Fibroblast of skin of abdomen (primary cell): ENCODE measurements around the gene YAE1.

ENCODE experiments used
- DNase-seq: peaks from one replicate; pipeline ENCODE4 v3.0.0-alpha.2; 2013

YAE1 gene

DNA sequence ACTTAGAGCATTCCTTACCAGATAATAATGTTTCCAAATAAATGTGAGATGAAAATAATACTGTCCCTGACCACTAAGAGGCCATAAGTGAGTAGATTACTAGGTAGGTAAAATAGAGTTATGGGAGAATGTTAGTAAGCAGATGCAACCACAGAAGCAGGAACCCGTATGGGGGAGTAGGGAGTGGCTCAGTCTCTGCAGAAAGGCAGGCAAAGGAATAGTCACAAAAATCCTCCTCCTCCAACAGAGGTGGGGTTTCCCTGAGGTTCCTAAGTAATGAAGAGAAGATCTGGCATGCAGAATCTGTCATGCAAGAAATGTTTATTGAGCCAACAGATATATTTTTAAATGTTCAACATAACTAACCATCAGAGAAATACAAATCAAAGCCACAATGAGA lies 9.0 kb upstream of the YAE1 start:
- no peak for DNase-seq

GRCh38 chr7:39557911-39558310 lies 8.3 kb upstream of the YAE1 start:
- DNase-seq: no peak

DNA sequence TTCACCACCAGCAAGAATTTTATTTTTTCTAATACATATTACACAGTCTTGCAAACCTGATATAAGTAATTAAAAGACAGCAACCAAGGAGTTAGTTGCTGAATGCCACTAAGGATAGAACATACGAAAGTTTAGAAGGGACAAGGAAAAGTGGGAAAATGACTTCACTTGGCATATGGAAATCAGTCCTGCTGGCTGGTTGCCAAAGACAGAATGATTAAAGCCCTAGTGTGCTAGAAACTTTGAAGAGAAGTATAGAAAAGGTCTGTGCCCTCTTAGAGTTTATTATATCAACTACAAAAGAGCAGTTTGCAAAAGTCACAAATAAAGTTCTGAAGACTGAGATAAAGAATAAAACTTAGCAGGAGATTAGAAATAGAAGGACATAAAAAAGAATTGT lies 5.8 kb upstream of the YAE1 start:
- peak; percentile 17 for DNase-seq

DNA sequence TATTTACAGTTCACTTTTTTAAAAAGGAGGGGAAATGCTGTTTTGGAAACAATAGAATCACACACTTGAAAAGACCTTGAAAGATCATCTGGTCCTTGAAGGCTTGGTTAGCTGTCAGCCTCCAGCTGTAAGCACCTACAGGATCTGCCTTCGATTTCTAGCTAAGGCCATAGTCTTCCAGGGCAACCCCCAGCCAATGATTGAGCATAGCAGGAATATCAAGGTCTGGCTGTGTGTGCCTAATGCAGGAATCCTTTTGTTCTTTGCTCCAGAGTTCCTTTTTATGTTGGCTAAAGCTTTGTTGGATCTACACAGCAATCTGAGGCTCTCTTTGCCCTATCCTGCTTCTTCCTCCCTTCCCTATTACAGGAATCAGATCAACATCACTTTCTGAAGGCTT lies 5.2 kb upstream of the YAE1 start:
- DNase-seq: no peak

DNA sequence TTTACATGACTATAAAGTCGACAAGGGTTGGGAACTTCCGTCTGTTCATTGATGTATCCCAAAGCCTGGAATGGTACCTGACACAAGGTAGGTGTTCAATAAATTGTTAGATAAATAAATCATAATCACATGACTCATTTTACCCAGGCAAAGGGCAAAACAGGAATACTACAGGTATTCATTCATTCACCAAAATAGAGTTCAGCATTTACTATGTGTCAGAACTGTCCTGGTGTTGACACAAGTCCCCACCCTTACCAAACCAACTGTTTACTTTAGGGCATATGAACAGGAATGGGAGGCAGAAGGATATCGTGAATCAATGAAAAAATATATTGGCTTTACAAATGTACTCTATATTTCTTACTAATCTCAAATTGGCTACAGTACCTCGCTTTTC lies 666 bp upstream of the YAE1 start:
- DNase-seq: no peak

GRCh38 chr7:39567294-39567693 lies 1.1 kb downstream of the YAE1 start:
- peak; percentile 8 for DNase-seq

DNA sequence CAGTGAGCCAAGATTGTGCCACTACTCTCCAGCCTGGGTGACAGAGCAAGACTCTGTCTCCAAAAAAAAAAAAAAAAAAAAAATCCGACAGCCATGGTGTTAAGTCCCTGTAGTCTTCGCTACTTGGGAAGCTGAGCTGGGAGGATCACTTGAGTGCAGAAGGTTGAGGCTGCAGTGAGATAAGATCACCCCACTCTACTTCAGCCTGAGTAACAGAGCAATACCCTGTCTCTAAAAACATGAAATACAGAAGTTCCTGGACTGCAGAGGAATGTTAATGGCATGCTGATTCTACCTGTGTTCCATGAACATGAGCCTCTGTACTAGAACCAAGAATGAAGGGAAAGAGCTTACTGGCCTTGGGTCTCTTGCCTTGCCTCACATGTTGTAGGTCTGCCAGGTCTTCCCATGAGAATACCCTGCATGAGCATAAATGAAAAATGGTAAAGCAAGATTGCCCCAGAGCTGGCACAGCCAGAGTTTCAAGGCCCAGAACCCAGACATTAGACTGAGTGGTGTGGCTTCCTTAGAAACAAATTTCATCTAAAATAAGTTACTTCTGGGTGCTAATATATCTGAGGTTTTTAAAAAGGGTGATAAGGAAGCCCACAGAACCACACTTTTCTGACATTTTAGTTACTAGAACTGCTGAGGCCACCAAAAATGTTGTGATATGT lies 8.6 kb downstream of the YAE1 start:
- no peak for DNase-seq

- no peak for DNase-seq
Measured at GRCh38 chr7:39577229-39577874, 11.1 kb downstream of the YAE1 start.

DNA sequence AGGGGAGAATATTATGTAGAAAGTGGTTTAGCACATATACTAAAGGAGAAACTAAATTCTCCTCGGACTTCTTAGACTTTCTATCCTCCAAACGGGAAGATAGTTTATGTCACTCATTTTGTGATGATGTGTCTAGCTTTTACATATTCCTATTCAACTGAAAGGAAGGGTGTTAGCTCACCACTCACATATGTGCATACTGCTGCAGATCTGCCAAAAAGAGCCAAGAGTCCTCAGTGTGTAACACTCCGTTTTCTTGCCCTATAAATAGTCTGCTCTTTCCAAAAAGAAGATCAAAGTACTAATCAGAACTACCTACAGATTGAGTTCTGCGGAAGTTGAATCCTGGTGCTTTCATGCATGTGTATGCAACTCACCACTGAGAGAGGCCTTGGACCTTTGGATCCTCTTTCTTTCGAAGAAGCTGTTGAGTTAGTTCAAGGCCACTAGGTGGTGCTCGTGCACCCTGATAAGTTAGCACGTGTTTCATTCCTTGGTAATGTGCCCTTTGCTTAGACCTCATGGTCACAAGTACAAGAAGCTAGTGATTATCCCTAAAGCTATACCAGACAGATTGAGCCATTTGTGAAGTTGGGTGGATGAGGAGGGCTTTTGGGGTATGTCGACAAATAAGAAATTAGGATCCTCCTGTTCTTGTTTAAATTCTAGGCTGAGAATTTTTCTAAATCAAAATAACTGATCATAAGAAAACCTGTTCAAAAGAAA lies 14.1 kb downstream of the YAE1 start:
- DNase-seq: peak; percentile 89

- DNase-seq: no peak
Measured at GRCh38 chr7:39582536-39582935, 16.3 kb downstream of the YAE1 start.

DNA sequence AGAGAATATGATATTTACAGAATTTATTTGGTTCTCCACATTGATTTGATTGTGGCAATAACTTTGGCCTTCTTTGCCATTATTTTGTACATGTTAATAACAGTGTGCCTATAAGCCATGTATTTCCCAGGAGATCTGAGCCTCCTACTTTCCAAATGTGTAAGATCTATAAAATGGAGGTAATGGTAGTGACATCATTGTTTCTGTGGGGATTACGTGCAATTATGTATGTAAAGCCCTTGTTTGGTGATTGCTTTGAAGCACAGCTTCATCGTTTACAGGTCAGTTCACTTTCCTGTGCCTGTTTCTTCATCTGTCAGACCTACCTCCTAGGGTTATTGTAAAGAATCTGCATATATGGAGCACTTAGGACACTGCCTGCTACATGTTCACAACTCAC lies 17.3 kb downstream of the YAE1 start:
- no peak for DNase-seq

DNA sequence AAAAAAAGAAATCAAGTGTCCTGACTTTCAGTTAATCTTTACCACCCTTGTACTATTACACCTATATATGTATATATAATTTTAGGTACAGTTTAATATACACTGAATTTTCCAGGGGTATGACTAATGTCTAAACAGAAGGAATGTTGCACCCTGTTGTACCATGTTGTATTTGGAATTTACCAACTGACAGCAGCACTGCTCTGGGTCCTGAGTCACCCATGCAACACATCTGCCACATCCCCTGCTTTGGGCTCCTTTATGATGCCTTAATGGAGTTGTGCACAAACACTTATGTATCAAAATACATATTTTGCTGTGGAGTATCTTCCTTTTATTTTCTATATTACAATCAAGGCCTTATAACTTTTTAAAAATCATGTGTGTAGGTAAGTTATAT lies 21.2 kb downstream of the YAE1 start:
- peak; percentile 67 for DNase-seq

DNA sequence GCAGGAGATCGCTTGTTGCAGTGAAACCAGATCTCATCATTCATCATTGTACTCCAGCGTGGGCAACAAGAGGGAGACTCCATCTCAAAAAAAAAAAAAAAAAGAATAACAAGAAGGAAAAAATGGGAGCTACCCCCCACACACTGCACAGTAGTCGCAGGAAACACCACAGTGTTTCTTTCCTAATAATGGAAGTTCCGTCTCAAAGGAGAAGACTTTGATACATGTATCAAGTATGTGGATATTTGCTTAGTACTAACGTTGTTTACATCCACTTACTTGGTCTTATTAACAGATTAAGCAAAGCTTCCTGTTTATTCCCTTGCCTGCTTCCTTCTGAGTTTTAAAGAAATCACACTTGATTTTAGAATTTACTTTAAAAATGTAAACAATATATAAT lies 22.2 kb downstream of the YAE1 start:
- DNase-seq: no peak

GRCh38 chr7:39589323-39590111 lies 23.3 kb downstream of the YAE1 start:
- peak; percentile 88 for DNase-seq

DNA sequence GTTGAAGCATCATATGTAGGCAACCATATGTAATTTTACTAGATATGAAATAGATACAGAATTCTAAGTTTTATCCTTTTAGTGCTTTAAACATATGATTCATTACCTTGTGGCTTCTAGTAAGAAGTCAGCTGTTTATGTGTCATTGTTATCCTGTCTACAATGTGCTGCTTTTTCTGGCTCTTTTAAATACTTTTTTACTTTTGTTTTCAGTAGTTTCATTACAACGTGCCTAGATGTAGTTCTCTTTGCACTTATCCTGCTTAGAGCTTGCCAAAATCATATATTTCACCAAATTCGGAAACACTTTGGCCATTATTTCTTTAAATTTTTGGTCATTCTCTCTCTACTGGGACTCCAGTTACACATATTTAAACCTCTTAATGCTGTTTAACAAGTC lies 26.4 kb downstream of the YAE1 start:
- peak; percentile 66 for DNase-seq

GRCh38 chr7:39594988-39595620 lies 28.9 kb downstream of the YAE1 start:
- no peak for DNase-seq

GRCh38 chr7:39602351-39602750 lies 36.1 kb downstream of the YAE1 start:
- peak; percentile 46 for DNase-seq

GRCh38 chr7:39603924-39604323 lies 37.7 kb downstream of the YAE1 start:
- no peak for DNase-seq

GRCh38 chr7:39605087-39605486 lies 38.9 kb downstream of the YAE1 start:
- DNase-seq: peak; percentile 50

- DNase-seq: no peak
Measured at GRCh38 chr7:39606352-39606751, 40.1 kb downstream of the YAE1 start.

DNA sequence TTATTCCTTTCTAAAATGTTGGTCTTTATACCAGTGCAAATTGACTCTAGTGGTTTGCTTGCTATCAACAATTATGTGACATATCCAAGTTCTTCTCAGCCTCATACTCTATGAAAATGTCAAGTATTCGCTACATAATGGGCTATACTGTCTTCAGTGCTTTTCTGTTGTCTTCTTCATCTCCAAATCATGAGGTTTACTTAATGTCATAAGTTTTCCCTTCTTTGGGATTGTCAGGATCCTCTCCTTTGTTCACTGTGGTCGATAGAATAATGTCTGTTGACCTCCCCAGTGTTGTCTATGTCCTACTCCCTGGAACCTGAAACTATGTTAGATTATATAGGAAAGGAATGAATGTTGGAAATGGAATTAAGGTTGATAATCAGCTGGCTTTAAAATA lies 40.7 kb downstream of the YAE1 start:
- DNase-seq: no peak

DNA sequence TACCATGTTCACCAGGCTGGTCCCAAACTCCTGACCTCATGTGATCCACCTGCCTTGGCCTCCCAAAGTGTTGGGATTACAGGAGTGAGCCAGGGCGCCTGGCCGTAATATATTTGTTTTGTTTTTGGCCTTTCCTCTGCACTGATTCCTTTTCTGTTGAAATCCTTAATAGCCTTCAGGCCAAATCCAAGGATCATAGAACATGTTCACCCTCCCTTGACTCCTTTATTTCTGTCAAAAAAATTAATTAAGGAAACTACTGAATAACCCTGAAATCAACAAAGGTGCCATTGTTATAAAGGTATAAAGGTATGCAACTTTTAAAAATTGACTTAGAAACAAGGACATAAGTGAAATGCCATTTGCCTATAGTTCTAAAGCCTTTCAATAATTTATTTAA lies 41.7 kb downstream of the YAE1 start:
- DNase-seq: no peak

GRCh38 chr7:39608278-39608677 lies 42.1 kb downstream of the YAE1 start:
- DNase-seq: no peak
